PC-3 (cell line): ENCODE measurements around the gene MR1.

ENCODE experiments used
- EZH2 ChIP-seq: fragments of 300-600 bp; sonication (generic); IDR thresholded peaks from one replicate; pipeline ENCODE4 v1.6.1; 2017; ENCODE audit warnings: antibody characterized with exemption, mild to moderate bottlenecking, low read length; ENCODE audit not compliant: unreplicated experiment
- EZH2phosphoT487 ChIP-seq: fragments of 300-600 bp; sonication (generic); IDR thresholded peaks from 2 replicates; pipeline ENCODE4 v1.6.1; 2018; ENCODE audit warnings: mild to moderate bottlenecking, antibody characterized with exemption, low read length, borderline replicate concordance
- TF ChIP-seq, protein P1 (sequence below): fragments of 300-600 bp; sonication (generic); conservative IDR thresholded peaks from 2 replicates; pipeline ENCODE4 v1.5.1; 2017; ENCODE audit warnings: antibody characterized with exemption, low read depth, mild to moderate bottlenecking, low read length

- TF ChIP-seq, protein P1, sequence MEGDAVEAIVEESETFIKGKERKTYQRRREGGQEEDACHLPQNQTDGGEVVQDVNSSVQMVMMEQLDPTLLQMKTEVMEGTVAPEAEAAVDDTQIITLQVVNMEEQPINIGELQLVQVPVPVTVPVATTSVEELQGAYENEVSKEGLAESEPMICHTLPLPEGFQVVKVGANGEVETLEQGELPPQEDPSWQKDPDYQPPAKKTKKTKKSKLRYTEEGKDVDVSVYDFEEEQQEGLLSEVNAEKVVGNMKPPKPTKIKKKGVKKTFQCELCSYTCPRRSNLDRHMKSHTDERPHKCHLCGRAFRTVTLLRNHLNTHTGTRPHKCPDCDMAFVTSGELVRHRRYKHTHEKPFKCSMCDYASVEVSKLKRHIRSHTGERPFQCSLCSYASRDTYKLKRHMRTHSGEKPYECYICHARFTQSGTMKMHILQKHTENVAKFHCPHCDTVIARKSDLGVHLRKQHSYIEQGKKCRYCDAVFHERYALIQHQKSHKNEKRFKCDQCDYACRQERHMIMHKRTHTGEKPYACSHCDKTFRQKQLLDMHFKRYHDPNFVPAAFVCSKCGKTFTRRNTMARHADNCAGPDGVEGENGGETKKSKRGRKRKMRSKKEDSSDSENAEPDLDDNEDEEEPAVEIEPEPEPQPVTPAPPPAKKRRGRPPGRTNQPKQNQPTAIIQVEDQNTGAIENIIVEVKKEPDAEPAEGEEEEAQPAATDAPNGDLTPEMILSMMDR = no peak
- TF ChIP-seq EZH2 = no peak
- no peak for TF ChIP-seq EZH2phosphoT487
These were observed 27.7 kb downstream of the MR1 start for GRCh38 chr1:181061487-181061886.
